ENCODE results near the gene DNLZ.

DNLZ gene

DNA sequence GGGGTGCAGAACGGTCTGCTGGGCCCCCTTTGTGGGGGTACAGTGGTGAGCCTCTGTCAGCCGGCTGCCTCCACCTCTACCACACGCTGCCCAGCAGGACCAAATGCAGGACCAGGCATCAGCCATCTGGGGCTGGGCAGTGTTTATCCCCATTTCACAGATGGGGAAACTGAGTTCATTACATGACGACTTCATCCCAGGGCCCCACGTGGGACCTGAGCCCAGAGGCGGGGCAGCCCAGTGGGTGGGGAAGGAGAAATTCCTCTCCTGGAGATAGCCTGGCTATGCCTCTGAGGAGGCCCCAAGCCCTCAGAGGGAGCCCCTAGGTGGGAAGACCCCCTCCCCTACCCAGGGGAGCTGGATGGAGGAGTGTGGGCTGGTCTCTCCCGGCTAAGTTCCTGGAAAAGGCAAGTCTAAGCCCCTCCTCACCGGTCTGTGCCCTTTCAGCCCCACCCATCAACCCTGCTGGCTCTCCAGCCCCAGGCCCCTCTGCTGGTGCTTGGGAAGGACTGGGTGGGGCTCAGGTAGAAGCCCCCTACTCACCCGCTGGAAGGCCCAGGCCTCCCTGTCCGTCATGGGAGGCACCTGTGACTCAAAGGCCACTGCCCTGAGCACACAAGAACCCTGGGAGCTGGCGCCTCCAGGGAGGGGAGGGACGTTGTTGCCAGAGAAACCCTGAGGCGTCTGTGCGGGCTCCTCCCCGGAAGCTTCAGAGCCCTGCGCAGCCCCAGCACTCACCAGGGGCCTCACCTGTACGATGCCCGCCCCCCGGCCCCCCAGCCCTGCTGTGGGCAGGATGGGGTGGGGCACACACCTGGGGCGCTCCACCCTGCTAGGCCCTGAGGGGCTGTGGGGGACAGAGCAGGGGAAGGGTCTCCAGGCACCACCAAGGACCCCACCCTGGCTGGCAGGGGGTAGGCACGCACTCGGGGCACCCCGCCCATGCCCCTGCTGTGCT, 52.2 kb downstream of the DNLZ start:
- H3K27me3 ChIP-seq (ENCODE audit: control insufficient read depth in 2 of 2, insufficient read depth in 2 of 2, low read length in 2 of 2): peaks cover 5 to 21% of the 10 kb centered on the region in 2 donors
- H3K9ac ChIP-seq (ENCODE audit: low read depth in 1 of 2, low read length in 2 of 2): peak overlapping the region in 1 of 2 donors; percentile 30
- peak overlapping the region in 1 of 2 donors; percentile 11 for H3K4me3 ChIP-seq (ENCODE audit: low read length in 2 of 2)
- peaks cover 0 to 2% of the 10 kb centered on the region in 2 donors for H3K9me3 ChIP-seq (ENCODE audit: control insufficient read depth in 2 of 2, low read length in 2 of 2)
- H3K27ac ChIP-seq (ENCODE audit: low read depth in 2 of 2, low read length in 2 of 2): no peak overlapping the region
- no peaks in the 10 kb centered on the region for H3K36me3 ChIP-seq (ENCODE audit: control insufficient read depth in 2 of 2, insufficient read depth in 2 of 2, low read length in 2 of 2)
- peaks cover 0 to 9% of the 10 kb centered on the region in 2 donors for H3K4me1 ChIP-seq (ENCODE audit: control insufficient read depth in 2 of 2, insufficient read depth in 2 of 2, low read length in 2 of 2)

DNA sequence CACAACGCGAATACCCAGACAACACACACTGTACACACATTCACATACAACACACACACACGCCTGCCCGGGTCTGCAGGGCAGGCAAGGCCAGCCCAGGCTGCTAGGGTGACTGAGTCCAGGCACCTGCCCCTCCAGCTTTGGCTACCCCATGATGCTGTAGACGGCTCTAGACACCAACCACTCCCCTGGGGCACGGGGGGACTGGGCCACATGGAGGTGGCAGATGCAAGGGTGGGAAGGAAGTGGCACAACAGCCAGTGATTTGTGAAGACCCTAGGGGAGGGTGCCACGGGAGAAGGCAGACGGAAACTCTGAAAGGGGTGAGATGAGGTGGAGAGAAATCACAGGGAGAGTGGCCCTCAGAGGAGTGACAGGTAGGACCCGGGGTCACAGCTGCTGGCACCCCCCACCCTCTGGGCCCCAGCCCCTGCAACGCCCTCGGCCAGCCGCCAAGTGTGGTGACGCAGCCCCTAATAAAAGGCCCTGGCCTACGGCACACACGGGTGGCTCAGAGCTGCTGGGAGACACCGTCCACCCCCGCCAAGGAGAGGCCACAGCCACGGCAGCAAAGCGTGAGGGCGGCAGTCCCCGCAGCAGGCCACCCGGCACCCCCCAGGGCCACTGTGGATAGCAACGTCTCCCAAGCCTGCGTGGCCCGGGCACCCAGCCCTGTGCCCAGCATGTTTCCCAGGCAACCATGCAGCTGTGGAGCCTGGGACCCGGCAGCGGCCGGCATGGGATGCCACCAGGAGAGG, 53.1 kb downstream of the DNLZ start:
- Histone ChIP-seq H3K4me3 (ENCODE audit: low read length in 2 of 2) (no peak overlapping the region), H3K27ac (ENCODE audit: low read depth in 2 of 2, low read length in 2 of 2) (no peak overlapping the region), H3K9ac (ENCODE audit: low read depth in 1 of 2, low read length in 2 of 2) (no peak overlapping the region)

DNA sequence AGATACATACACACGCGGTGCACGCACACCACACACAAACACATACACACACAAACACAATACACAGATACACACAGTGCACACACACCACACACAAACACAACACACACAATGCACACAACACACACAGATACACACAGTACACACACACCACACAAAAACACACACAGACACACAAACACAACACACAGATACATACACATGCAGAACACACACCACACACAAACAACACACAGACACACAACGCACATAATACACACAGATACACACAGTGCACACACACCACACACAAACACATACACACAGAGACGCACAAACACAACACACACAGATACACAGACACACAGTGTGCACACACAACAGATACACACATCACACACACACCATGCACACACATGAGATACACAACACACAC, 53.7 kb downstream of the DNLZ start:
- Histone ChIP-seq H3K27me3 (ENCODE audit: control insufficient read depth in 2 of 2, insufficient read depth in 2 of 2, low read length in 2 of 2) (peaks cover 8 to 21% of the 10 kb centered on the region in 2 donors), H3K4me3 (ENCODE audit: low read length in 2 of 2) (no peak overlapping the region), H3K9me3 (ENCODE audit: control insufficient read depth in 2 of 2, low read length in 2 of 2) (peaks cover 0 to 2% of the 10 kb centered on the region in 2 donors), H3K36me3 (ENCODE audit: control insufficient read depth in 2 of 2, insufficient read depth in 2 of 2, low read length in 2 of 2) (no peaks in the 10 kb centered on the region), H3K4me1 (ENCODE audit: control insufficient read depth in 2 of 2, insufficient read depth in 2 of 2, low read length in 2 of 2) (peaks cover 0 to 9% of the 10 kb centered on the region in 2 donors), H3K27ac (ENCODE audit: low read depth in 2 of 2, low read length in 2 of 2) (no peak overlapping the region), H3K9ac (ENCODE audit: low read depth in 1 of 2, low read length in 2 of 2) (no peak overlapping the region)

More for the DNA sequence above, 53.1 kb downstream of the DNLZ start:
- Histone ChIP-seq H3K4me1 (ENCODE audit: control insufficient read depth in 2 of 2, insufficient read depth in 2 of 2, low read length in 2 of 2) (peaks cover 0 to 9% of the 10 kb centered on the region in 2 donors), H3K27me3 (ENCODE audit: control insufficient read depth in 2 of 2, insufficient read depth in 2 of 2, low read length in 2 of 2) (peaks cover 5 to 21% of the 10 kb centered on the region in 2 donors), H3K36me3 (ENCODE audit: control insufficient read depth in 2 of 2, insufficient read depth in 2 of 2, low read length in 2 of 2) (no peaks in the 10 kb centered on the region), H3K9me3 (ENCODE audit: control insufficient read depth in 2 of 2, low read length in 2 of 2) (peaks cover 0 to 2% of the 10 kb centered on the region in 2 donors)

All from mucosa of rectum (tissue), 2 donors.